ENCODE data around the gene LOXL3. TPM values are rescaled to one million over a fixed set of nuclear protein-coding genes. Genes with fewer than 3 reads are reported as not detected.
A peak's percentile ranks its signal among the peaks of the same experiment; 100 is the strongest.

Gene LOXL3
- total RNA-seq, 1 experiment from 2014 or later, result 29.0 TPM

GRCh38 chr2:74512744-74513604, 40.8 kb downstream of the LOXL3 start:
- no peak overlapping the region for H2AFZ ChIP-seq (ENCODE audit: low read length)
- no CpG with 5 or more reads among the region's 36 CpGs for WGBS (ENCODE audit: extremely low coverage, insufficient read length, low lambda C conversion rate)
- Mint-ChIP-seq H3K9me3 (peaks cover 13 to 17% of the 10 kb centered on the region in 2 experiments), H3K4me3 (peak overlapping the region; percentile 34 to 74), H3K36me3 (ENCODE audit: insufficient read depth in 1 of 3, low read depth in 3 of 3) (peaks cover 5 to 8% (median 6%) of the 10 kb centered on the region in 3 experiments; a peak in 6 of 7 replicates), H3K27me3 (ENCODE audit: low read depth) (peaks cover 94% of the 10 kb centered on the region), H3K4me1 (peaks cover 20 to 23% of the 10 kb centered on the region in 2 experiments), H3K27ac (no peak overlapping the region)
- H2BK12ac ChIP-seq (ENCODE audit: insufficient read length, low read depth, low read length), result no peak overlapping the region
- H3K9ac ChIP-seq (ENCODE audit: extremely low read depth, insufficient read length, low read length), result no peak overlapping the region
- no peaks in the 10 kb centered on the region for H3K79me1 ChIP-seq (ENCODE audit: insufficient read depth, low read depth, low read length, poor library complexity, severe bottlenecking)
- peak overlapping the region; percentile 49 for H3K4me2 ChIP-seq (ENCODE audit: insufficient read depth, insufficient read length, low read length)
- no peaks in the 10 kb centered on the region for H3K4me1 ChIP-seq (ENCODE audit: insufficient read depth, low read length)
- no peak overlapping the region for H4K5ac ChIP-seq (ENCODE audit: insufficient read length, low read depth, low read length)
- no peak overlapping the region for H3K56ac ChIP-seq (ENCODE audit: insufficient read length, low read depth, low read length)
- no peak overlapping the region for H2BK20ac ChIP-seq (ENCODE audit: low read depth, low read length, poor library complexity, severe bottlenecking)
- no peak overlapping the region for H3K4ac ChIP-seq (ENCODE audit: low read depth, low read length)
- H2BK5ac ChIP-seq (ENCODE audit: insufficient read length, low read length), result no peak overlapping the region
- no peaks in the 10 kb centered on the region for H4K20me1 ChIP-seq (ENCODE audit: control insufficient read depth, insufficient read depth, insufficient read length)
- H3K23me2 ChIP-seq (ENCODE audit: insufficient read length, low read depth, low read length, poor library complexity, severe bottlenecking), result peaks cover 23% of the 10 kb centered on the region
- H3K18ac ChIP-seq (ENCODE audit: insufficient read length, low read depth, low read length), result no peak overlapping the region
- TF ChIP-seq, protein P1, sequence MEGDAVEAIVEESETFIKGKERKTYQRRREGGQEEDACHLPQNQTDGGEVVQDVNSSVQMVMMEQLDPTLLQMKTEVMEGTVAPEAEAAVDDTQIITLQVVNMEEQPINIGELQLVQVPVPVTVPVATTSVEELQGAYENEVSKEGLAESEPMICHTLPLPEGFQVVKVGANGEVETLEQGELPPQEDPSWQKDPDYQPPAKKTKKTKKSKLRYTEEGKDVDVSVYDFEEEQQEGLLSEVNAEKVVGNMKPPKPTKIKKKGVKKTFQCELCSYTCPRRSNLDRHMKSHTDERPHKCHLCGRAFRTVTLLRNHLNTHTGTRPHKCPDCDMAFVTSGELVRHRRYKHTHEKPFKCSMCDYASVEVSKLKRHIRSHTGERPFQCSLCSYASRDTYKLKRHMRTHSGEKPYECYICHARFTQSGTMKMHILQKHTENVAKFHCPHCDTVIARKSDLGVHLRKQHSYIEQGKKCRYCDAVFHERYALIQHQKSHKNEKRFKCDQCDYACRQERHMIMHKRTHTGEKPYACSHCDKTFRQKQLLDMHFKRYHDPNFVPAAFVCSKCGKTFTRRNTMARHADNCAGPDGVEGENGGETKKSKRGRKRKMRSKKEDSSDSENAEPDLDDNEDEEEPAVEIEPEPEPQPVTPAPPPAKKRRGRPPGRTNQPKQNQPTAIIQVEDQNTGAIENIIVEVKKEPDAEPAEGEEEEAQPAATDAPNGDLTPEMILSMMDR (conservative IDR thresholded peaks at IDR 0.05), result no peak
- no peak overlapping the region for H2BK120ac ChIP-seq (ENCODE audit: low read depth, low read length, poor library complexity, severe bottlenecking)
- peaks cover 76% of the 10 kb centered on the region for H3K27me3 ChIP-seq (ENCODE audit: insufficient read depth, low read length)
- H3T11ph ChIP-seq (ENCODE audit: low read length), result no peak overlapping the region
- H3K9me3 ChIP-seq (ENCODE audit: control insufficient read depth, low read depth, low read length), result no peaks in the 10 kb centered on the region
- no peak overlapping the region for H3K27ac ChIP-seq (ENCODE audit: insufficient read length, low read depth, low read length)
- H2BK15ac ChIP-seq (ENCODE audit: low read depth, low read length), result no peak overlapping the region
- no peak overlapping the region for H4K91ac ChIP-seq (ENCODE audit: insufficient read length, low read depth, low read length)
- no peaks in the 10 kb centered on the region for H3K79me2 ChIP-seq (ENCODE audit: insufficient read depth, low read length)
- H3K23ac ChIP-seq (ENCODE audit: insufficient read length, low read depth, low read length), result no peak overlapping the region
- H2AK5ac ChIP-seq (ENCODE audit: insufficient read length, low read length), result no peak overlapping the region
- no peak overlapping the region for H4K8ac ChIP-seq (replicated peaks; ENCODE audit: insufficient read length, low read depth, low read length)
- DNase-seq, result no peak
- H3K14ac ChIP-seq (ENCODE audit: insufficient read depth, low read length), result no peak overlapping the region; the same call in 1 of the 2 replicates

All from H9 (cell line).